Mesodermal cell (in vitro differentiated cells): ENCODE results near the gene B3GNT2.
"Not testable (repeated sequence)": the region's sequence is repeated elsewhere in the genome, so short reads cannot be mapped to it uniquely, and the experiment has no call there.

Experiments used
- H3K27ac ChIP-seq: 2 replicates; pipeline ENCODE4 v1.7.0; 2013; ENCODE audit warnings: mild to moderate bottlenecking, low read depth, low read length, moderate library complexity; ENCODE audit not compliant: severe bottlenecking
- H3K36me3 ChIP-seq: 2 replicates; pipeline ENCODE4 v1.7.1; 2013; ENCODE audit warnings: mild to moderate bottlenecking, low read length, moderate library complexity; ENCODE audit not compliant: control insufficient read depth, insufficient read depth
- H3K4me1 ChIP-seq: one replicate; pipeline ENCODE4 v1.7.1; 2013; ENCODE audit warnings: mild to moderate bottlenecking, low read length; ENCODE audit not compliant: insufficient read depth, control insufficient read depth, poor library complexity, severe bottlenecking
- H3K4me3 ChIP-seq: 2 replicates; pipeline ENCODE4 v1.7.0; 2013; ENCODE audit warnings: low read length, control low read depth, mild to moderate bottlenecking; ENCODE audit not compliant: insufficient read depth, poor library complexity, severe bottlenecking; ENCODE audit errors: extremely low read depth
- H3K9me3 ChIP-seq: 2 replicates; pipeline ENCODE4 v1.7.1; 2013; ENCODE audit warnings: mild to moderate bottlenecking, low read length, moderate library complexity; ENCODE audit not compliant: control insufficient read depth
- WGBS, 2 experiments: methylation state at CpG; one replicate each; pipeline ENCODE4 v1.1.5; 2013; ENCODE audit warnings: missing lambda C conversion rate in 2 of 2; ENCODE audit not compliant: insufficient coverage in 2 of 2; 5-methylcytosine and 5-hydroxymethylcytosine counted together

The B3GNT2 gene

GRCh38 chr2:62266433-62267038, 70.6 kb downstream of the B3GNT2 start:
- no peaks in the 10 kb centered on the region for H3K36me3 ChIP-seq
- 75 to 83% methylated on average over 4 of the region's 7 CpGs for WGBS, 2 experiments
- H3K27ac ChIP-seq = peak overlapping the region; percentile 48
- no peak overlapping the region for H3K4me3 ChIP-seq
- H3K4me1 ChIP-seq = no peaks in the 10 kb centered on the region
- no peaks in the 10 kb centered on the region for H3K9me3 ChIP-seq

DNA sequence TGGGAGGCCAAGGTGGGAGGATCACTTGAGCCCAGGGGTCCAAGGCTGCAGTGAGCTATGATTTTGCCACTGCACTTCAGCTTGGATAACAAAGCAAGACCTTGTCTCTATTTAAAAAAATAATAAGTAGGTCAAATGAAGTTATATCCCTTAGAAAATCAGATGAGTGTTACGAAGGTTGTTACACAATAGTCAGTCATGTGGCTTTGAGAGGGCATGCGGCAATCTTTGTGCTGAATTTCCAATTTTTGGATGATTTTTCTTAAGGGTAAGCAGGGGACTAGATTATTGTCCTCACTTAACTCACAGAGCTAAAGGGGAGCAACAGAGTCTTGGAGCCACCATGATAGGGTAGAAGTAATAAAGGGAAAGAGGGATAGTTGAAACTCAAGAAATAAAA, 71.8 kb downstream of the B3GNT2 start:
- Histone ChIP-seq H3K36me3 (no peaks in the 10 kb centered on the region), H3K4me1 (no peaks in the 10 kb centered on the region), H3K9me3 (no peaks in the 10 kb centered on the region), H3K4me3 (no peak overlapping the region), H3K27ac (no peak overlapping the region)
- WGBS, 2 experiments = 100% methylated on average over 1 of the region's 2 CpGs; no CpG with 5 or more reads in 1 of the 2 experiments

DNA sequence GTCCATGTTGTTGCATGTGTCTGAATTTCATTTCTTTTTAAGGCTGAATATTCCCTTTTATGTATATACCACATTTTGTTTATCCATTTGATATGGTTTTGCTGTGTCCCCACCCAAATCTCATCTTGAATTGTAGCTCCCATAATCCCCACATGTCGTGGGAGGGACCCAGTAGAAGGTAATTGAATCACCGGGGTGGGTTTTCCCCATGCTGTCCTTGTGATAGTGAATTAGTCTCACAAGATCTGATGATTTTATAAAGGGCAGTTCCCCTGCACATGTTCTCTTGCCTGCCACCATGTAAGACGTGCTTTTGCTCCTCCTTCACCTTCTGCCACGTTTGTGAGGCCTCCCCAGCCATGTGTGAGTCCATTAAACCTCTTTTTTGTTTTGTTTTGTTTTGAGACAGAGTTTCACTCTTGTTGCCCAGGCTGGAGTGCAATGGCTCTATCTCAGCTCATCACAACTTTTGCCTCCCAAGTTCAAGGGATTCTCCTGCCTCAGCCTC, 72.8 kb downstream of the B3GNT2 start:
- not testable (repeated sequence) for H3K27ac ChIP-seq, H3K9me3 ChIP-seq, H3K36me3 ChIP-seq, H3K4me1 ChIP-seq, H3K4me3 ChIP-seq
- 73 to 92% methylated on average over 2 to 4 of the region's 4 CpGs for WGBS, 2 experiments

- 100% methylated on average over 2 of the region's 3 CpGs; no CpG with 5 or more reads in 1 of the 2 experiments for WGBS, 2 experiments
- Histone ChIP-seq H3K4me3 (no peak overlapping the region), H3K4me1 (no peaks in the 10 kb centered on the region), H3K9me3 (no peaks in the 10 kb centered on the region), H3K36me3 (no peaks in the 10 kb centered on the region), H3K27ac (no peak overlapping the region)
These were observed 74.8 kb downstream of the B3GNT2 start for GRCh38 chr2:62270728-62271127.
